Umbilical cord (tissue), 2 donors: ENCODE results near the gene MUC5AC. TPM values are rescaled to one million over a fixed set of nuclear protein-coding genes. Genes with fewer than 3 reads are reported as not detected.

Experiments
- DNase-seq: peaks from one replicate; pipeline ENCODE4 v3.0.0-alpha.2; 2015; ENCODE audit warnings: low spot score
- total RNA-seq: library from RNA; depleted of rRNA; stranded (reverse); fragments of >200 nt; gene quantifications from one replicate; pipeline ENCODE4 v1.2.3, GENCODE V29; 2014; ENCODE audit warnings: low replicate concordance; ENCODE audit not compliant: insufficient read depth

The MUC5AC gene
- total RNA-seq, 1 donor from 2014 or later, result 1.4 TPM

DNA sequence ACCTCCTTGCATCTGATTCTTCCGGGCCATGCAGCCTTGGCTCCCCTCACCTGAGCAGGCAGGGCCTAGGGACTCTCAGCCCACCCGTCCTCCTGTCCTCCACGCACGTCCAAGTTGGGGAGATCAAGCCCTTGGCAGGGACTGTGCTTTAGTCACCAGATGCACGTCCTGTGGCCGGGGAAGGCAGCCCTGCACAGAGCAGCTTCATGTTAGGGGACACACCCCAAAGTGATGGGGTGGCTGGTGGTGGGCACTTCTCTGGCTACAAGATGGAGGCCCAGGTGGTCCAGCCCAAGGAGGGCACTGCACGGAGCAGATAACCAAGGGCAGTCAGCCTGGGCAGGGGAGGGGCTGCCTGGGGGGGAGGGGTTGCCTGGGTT lies 66.3 kb downstream of the MUC5AC start:
- DNase-seq, result no peak

DNA sequence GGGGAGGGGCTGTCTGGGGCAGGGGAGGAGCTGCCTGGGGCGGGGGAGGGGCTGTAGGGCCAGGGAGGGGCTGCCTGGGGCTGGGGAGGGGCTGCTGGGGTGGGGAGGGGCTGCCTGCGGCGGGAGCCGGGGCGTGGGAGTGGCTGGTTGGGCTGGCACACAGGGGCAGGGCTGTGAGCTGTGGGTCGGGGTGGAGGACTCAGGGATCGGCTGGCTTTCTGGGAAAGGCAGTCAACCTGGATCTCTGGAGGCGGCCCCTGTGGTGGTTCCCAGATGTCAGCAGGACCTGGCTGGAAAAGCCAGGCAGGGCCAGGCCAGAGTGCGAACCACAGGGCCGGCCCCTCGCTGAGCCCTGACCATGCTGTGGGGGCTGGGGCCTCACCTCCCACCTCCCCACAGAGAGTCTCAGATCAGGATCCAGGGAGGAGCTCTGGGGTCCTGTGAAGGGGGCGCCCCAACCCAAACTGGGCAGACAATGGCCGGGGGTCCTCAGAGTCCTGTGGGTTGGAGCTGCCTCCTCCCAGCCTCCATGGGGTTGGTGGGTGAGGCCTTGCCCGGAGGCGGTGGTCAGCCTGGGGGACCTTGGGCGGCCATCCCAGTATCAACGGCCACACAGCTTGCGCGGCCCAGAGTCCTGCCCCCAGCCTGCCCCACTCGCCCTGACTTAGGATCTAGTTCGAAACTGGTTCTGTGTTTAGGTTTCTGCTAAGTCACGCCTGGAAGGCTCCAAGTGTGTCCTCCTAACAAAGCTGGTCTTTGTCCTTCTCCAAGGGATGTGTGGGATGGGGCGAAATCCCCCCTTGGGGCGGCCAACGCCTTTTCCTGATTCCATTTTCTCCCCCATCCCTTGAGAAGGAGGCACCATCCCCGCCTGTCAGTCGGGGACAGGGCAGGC lies 67.0 kb downstream of the MUC5AC start:
- peak; percentile 29 for DNase-seq

DNA sequence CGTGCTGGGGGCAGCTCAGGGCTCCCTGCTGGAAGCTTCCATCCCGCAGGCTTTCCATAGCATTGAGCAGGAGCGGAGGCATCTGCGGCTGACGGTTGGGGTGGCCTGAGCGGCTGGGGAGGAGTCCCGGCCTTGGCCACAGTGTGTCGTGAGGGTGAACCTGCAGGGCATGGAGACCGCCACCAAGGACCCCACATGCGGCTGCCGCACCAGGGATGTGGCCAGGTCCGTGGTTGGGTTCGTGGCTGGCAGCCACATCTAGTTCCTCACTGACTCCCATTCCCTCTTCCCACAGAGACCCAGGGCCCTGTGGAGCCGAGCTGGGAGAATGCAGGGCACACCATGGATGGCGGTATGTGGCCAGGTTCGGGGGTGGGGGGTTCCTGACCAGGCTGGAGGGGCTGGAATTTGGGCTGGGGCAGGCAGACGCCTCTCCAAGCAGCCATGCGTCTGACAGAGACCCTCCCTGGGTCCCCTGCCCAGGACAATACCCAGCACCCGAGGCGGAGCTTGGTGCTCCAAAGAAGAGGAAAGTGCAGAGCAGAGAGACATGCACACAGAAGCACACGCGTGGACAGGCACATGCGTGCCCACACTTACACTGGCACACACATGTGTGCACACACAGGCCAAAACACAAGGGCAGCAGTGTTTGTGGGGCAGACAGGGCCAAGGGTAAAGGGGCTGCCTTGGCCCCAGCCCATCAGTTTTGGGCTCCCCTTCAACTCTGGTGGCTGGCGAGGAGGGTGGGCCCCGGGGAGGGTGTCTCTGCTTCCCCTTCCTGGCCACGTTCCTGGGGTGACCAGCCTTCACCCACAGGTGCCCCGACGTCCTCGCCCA lies 67.9 kb downstream of the MUC5AC start:
- no peak for DNase-seq

DNA sequence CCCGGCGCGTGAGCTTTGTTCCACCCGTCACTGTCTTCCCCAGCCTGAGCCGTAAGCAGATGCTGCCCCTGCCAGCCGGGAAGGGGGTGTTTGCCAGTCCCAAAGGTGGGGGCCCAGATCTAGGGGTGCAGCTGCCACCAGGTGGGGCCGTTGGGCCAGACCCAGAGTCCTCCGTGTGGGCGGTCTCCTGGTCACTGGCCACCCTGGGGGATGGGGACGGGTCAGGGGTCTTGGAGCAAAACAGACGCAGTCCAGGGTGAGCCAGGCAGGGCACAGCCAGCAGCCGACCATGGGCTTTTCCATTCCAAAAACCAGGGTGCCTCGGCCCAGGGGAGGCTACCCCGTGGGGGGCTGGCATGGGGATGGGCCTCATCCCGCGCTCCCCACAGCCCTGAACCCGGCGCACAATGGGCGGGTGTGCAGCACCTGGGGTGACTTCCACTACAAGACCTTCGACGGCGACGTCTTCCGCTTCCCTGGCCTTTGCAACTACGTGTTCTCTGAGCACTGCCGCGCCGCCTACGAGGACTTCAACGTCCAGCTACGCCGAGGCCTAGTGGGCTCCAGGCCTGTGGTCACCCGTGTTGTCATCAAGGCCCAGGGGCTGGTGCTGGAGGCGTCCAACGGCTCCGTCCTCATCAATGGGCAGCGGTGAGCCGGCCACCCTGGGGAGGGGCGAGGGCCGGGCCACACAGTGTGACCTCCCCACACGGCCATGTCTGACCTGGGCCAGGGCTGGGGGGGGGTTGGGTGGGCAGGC lies 68.7 kb downstream of the MUC5AC start:
- DNase-seq, result no peak

DNA sequence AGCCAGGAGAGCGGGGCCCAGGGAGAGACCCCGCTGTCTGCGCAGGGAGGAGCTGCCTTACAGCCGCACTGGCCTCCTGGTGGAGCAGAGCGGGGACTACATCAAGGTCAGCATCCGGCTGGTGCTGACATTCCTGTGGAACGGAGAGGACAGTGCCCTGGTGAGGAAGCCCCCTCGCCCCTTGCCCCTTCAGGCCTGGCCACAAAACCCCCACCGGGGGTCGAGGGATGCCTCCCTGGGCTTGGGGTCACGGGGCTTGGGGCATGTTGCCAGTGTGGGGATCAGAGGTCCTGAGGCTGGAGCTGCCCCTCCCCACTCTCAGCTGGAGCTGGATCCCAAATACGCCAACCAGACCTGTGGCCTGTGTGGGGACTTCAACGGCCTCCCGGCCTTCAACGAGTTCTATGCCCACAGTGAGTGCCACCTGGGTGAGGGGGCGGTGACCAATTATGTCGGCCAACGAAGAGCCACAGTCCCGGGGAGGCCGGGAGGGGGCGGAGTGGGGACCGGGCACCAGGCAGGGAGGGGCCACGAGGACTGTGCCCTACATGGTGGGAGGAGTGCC lies 69.3 kb downstream of the MUC5AC start:
- no peak for DNase-seq

DNA sequence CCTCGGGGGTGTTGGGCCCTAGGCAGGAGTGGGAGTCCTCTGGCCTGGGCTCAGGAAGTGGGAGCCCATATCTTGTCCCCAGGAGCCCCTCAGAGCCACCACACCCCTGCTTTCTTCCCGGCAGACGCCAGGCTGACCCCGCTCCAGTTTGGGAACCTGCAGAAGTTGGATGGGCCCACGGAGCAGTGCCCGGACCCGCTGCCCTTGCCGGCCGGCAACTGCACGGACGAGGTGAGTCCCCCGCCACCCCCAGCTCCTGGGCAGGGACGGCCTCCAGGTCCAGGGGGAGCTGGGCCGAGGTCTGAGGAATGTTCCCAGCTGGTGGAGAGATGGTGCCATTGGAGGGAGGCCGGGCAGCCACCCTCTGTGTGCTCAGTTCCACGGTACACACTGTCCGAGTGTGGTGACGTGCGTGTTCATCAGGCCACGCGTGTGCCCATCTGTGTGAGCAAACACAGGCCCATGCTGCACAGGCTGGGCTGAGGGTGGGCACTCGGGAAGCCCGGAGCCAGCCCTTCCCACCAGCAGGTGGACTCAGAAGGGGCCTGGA lies 69.9 kb downstream of the MUC5AC start:
- no peak for DNase-seq

DNA sequence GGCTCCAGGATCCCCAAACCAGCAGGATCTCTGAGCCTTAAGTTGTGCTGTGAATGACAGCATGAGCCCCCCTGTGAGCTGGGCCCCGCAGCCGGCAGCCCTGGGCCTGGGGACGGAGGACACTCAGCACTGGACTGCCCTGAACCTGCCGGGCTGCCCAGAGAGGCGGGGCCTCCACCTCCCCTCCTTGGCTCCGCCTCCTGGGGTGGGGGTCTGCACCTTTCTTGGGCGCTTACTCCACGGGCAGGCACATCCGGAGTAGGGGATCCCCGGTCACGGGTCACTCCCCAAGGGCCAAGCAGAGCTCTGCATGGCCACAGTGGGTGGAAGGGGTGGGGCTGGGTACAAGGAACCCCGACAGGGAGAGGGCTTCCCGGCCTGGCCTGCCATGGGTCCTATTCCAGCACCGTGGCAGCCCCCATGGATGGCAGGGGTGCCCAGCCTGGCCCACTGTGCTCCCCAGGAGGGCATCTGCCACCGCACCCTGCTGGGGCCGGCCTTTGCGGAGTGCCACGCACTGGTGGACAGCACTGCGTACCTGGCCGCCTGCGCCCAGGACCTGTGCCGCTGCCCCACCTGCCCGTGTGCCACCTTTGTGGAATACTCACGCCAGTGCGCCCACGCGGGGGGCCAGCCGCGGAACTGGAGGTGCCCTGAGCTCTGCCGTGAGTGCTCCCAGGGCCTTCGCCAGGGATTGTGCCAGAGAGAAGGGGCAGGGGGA lies 70.5 kb downstream of the MUC5AC start:
- DNase-seq, result no peak

DNA sequence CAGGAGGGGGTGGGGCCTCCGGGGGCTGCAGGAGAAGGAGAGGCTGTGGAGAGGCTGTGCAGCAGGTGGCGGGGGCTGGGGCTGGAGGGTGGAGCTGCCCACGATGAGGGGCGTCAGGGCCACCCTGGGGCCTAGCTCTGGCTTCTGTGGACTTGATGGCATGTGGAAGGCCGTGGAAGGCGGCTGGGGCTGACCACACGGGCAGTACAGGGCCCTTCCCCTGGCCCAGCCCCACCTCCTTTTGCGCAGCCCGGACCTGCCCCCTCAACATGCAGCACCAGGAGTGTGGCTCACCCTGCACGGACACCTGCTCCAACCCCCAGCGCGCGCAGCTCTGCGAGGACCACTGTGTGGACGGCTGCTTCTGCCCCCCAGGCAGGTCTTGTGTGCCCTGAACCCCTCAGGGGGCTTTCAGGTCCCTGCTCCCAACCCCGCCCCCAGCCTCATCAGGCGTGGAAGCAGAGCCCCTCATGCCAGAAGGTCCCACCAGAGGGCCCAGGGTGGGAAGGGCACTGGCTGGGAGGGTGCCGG lies 71.2 kb downstream of the MUC5AC start:
- DNase-seq, result no peak

DNA sequence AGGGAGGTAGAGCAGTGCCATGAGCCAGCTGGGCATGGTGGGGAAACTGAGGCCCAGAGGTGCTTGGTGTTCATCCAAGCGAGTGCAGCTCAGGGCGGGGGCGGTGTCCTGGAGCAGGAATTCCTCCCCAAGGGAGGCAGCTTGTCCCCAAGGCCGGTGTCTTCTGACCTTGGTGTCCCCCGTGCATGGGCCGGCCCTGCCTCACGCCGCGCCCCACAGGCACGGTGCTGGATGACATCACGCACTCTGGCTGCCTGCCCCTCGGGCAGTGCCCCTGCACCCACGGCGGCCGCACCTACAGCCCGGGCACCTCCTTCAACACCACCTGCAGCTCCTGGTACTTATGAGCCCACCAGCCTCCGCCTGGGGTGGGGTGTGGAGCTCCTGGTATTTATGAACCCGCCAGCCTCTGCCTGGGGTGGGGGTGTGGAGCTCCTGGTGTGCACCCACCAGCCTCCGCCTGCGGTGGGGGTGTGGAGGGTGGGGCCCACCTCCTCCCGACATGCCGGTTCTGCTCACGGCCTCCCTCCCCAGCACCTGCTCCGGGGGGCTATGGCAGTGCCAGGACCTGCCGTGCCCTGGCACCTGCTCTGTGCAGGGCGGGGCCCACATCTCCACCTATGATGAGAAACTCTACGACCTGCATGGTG lies 71.8 kb downstream of the MUC5AC start:
- no peak for DNase-seq

DNA sequence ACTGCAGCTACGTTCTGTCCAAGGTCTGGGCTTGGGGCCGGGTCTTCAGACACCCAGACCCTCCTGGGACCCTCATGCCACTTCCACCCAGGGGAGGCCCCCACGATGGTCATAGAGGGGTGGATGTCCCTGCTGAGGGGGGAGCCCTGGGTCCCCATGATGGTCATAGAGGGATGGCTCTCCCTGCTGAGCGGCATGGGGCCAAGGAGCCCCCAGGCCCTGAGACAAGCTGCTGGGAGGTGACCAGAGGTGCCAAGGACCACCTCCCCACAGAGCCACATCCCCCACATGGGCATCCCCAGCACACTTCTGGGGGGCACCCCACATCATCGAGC lies 72.3 kb downstream of the MUC5AC start:
- DNase-seq, result no peak

DNA sequence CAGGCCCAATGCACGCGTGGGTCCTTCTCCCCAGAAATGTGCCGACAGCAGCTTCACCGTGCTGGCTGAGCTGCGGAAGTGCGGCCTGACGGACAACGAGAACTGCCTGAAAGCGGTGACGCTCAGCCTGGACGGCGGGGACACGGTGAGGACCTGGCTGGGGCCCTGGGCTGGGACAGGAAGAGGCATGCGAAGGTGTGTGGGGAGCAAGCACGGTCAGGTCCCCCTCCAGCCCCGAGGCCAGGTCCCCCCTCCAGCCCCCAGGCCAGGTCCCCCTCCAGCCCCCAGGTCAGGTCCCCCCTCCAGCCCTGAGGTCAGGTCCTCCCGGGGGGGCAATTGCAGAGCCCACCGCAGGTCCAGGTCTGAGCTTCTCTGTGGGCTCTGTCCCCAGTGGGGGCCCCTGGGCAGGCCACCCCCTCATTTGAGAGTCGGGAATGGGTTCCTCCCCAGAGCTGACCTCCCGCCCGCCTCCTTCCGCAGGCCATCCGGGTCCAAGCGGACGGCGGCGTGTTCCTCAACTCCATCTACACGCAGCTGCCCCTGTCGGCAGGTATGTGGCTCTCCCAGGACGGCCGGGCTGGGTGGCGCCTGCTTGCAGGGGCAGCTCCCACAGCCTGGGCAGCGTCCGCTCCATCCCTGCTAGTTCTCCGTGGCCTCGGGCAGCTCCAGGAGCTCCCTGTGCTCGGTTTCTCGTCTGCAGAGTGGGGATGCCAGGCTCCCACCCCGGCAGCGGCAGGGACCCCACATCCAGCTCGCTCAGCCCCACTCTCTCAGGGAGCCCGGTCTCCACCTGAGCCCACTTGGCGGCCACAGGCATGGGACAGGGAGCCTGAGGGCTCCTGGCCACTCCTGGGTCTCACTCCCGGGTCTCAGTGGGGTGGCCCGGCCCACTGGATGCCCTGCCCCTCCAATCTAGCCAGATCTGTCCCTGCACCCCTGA lies 73.0 kb downstream of the MUC5AC start:
- no peak for DNase-seq

DNA sequence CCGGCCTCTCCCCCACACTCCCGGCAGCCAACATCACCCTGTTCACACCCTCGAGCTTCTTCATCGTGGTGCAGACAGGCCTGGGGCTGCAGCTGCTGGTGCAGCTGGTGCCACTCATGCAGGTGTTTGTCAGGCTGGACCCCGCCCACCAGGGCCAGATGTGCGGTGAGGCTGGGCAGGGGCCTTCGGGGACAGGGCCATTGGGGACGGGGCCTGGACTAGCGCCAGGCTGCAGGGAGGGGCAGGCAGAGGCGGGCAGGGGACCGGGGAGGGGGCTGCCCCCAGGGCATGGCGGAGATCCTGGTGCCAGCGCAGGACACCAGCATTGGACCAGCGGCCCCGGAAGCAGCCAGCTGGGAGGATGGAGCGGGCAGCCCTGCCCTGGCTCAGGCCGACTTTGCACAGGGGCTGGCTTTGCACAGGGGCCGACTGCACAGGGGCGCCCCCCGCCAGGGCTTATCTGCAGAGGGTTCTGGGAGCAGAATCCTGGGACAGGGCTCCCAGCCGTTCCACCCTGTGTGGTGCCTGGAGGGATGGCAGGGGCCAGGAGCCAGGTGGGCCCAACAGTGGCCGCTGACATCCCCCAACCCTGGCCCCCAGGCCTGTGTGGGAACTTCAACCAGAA lies 73.8 kb downstream of the MUC5AC start:
- no peak for DNase-seq

DNA sequence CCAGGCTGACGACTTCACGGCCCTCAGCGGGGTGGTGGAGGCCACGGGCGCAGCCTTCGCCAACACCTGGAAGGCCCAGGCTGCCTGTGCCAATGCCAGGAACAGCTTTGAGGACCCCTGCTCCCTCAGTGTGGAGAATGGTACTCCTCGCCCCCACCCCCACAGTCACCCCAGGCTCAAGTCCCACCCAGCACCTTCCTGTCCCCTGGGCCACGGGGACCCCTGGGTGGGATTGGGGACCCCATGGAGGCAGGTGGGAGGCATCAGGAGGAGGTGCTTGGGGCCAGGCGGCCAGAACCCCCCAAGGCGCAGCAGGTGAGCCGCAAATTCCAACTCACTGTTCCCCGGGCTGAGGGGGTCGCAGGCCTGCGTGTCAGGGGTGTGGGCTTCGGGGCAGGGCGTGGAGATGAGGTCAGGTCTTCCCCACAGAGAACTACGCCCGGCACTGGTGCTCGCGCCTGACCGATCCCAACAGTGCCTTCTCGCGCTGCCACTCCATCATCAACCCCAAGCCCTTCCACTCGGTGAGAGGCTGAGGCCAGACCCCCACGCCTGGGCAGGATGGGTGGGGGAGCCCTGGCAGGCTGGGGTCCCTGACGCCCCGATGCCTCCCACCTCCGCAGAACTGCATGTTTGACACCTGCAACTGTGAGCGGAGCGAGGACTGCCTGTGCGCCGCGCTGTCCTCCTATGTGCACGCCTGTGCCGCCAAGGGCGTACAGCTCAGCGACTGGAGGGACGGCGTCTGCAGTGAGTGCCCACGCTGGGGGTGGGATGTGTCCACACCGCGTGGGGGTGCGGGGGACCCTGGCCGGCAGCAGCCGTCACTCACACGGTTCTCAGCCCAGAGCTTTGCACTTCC lies 74.5 kb downstream of the MUC5AC start:
- DNase-seq, result no peak

DNA sequence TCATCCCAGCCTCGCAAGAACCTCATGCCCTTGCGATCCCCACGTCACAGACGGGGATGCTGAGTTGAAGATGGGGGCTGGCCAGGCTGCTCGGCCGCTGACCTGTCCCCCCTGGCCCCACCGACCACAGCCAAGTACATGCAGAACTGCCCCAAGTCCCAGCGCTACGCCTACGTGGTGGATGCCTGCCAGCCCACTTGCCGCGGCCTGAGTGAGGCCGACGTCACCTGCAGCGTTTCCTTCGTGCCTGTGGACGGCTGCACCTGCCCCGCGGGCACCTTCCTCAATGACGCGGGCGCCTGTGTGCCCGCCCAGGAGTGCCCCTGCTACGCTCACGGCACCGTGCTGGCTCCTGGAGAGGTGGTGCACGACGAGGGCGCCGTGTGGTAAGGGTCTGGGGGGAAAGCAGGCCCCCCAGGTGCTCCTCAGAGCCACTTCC lies 75.1 kb downstream of the MUC5AC start:
- DNase-seq, result no peak

DNA sequence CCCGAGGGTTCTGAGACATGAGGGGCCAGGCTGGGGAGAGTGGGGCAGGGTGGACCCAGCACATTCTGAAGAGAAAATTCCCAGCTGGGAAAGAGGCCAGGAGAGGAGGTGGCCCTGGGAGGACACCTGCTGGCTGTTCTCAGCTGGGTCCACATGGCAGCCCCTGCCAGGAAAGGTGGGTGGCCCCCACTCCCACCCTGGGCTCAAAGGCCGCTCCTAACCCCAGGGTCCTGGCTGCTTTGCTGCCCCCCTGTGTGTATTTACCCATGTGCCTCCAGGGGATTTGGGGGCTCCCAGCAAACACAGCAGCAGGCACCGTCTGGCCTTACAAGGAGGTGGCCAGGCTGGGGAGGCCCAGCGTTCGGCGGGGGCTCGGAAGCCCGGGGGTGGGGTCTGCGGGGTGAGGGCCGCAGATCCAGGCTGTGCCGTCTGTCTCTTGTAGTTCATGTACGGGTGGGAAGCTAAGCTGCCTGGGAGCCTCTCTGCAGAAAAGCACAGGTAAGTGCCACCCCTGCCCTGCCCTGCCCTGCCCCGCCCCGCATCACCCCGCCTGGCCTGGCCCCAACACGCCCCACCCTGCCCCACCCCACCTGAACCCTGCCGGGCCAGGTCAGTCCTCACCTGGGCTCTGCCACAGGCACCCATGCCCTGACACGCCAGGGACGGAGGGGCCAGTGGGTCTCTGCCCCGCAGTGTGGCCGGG lies 75.7 kb downstream of the MUC5AC start:
- peak; percentile 31 for DNase-seq

DNA sequence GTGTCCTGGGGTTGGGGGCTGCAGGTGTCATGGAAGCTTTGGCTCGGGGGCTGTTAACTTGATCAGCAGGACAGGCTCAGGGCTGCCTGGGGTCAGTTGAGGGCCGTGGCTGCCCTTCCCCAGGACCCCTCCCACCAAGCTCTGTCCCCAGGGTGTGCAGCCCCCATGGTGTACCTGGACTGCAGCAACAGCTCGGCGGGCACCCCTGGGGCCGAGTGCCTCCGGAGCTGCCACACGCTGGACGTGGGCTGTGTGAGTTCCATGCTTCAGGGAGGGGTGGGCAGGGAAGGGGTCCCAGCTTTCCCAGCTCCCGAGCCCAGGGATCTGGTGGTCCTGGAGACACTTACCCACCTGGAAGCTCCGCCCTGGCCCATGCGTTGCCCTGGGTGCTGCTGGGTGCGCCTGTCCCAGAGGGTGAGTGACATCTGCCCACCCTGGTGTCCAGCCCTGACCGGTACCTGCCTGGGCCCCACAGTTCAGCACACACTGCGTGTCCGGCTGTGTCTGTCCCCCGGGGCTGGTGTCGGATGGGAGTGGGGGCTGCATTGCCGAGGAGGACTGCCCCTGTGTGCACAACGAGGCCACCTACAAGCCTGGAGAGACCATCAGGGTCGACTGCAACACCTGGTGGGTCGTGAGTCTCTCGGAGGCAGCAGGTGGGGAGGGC lies 76.4 kb downstream of the MUC5AC start:
- no peak for DNase-seq
